Osteocyte (in vitro differentiated cells): ENCODE data around the gene PSMG4. TPM values are rescaled to one million over a fixed set of nuclear protein-coding genes. Genes with fewer than 3 reads are reported as not detected.

Source experiments
- DNase-seq: peaks from one replicate; pipeline ENCODE4 v3.0.0; 2021; ENCODE audit warnings: mixed read lengths; ENCODE audit not compliant: unreplicated experiment; ENCODE audit errors: extremely low spot score
- H3K27ac Mint-ChIP-seq: one replicate; pipeline ENCODE4 v1.8.0; 2021; ENCODE audit warnings: mild to moderate bottlenecking, mixed read lengths; ENCODE audit not compliant: unreplicated experiment
- H3K27me3 Mint-ChIP-seq: one replicate; pipeline ENCODE4 v1.8.0; 2021; ENCODE audit warnings: mixed read lengths; ENCODE audit not compliant: unreplicated experiment
- H3K36me3 Mint-ChIP-seq: one replicate; pipeline ENCODE4 v1.8.0; 2021; ENCODE audit warnings: mixed read lengths; ENCODE audit not compliant: unreplicated experiment
- H3K4me1 Mint-ChIP-seq: one replicate; pipeline ENCODE4 v1.8.0; 2021; ENCODE audit warnings: mixed read lengths; ENCODE audit not compliant: unreplicated experiment
- H3K4me3 Mint-ChIP-seq: one replicate; pipeline ENCODE4 v1.8.0; 2021; ENCODE audit warnings: mild to moderate bottlenecking, moderate library complexity, mixed read lengths; ENCODE audit not compliant: unreplicated experiment
- H3K9me3 Mint-ChIP-seq: one replicate; pipeline ENCODE4 v1.8.0; 2021; ENCODE audit warnings: mixed read lengths; ENCODE audit not compliant: unreplicated experiment
- CTCF ChIP-seq: fragments of 200-600 bp; sonication (generic); IDR thresholded peaks from 2 replicates; pipeline ENCODE4 v1.5.0; 2021; ENCODE audit warnings: antibody characterized with exemption, mild to moderate bottlenecking, moderate library complexity
- total RNA-seq: library from RNA; stranded (reverse); gene quantifications from 2 replicates; pipeline ENCODE4 v1.2.1, GENCODE V29; 2021

The PSMG4 gene
- total RNA-seq, 1 donor from 2014 or later, result 22.0 TPM

GRCh38 chr6:3312604-3313231 lies 54.0 kb downstream of the PSMG4 start:
- no peak for DNase-seq
- Mint-ChIP-seq H3K36me3 (no peaks in the 10 kb centered on the region), H3K4me1 (peaks cover 8% of the 10 kb centered on the region), H3K27me3 (no peaks in the 10 kb centered on the region), H3K9me3 (no peaks in the 10 kb centered on the region), H3K27ac (no peak overlapping the region), H3K4me3 (no peak overlapping the region)
- TF ChIP-seq CTCF, result no peak

GRCh38 chr6:3314176-3314575 lies 55.4 kb downstream of the PSMG4 start:
- no peak for DNase-seq
- H3K4me1 Mint-ChIP-seq, result peaks cover 8% of the 10 kb centered on the region
- TF ChIP-seq CTCF, result no peak
- H3K27me3 Mint-ChIP-seq, result no peaks in the 10 kb centered on the region
- H3K4me3 Mint-ChIP-seq, result no peak overlapping the region
- H3K9me3 Mint-ChIP-seq, result no peaks in the 10 kb centered on the region
- no peaks in the 10 kb centered on the region for H3K36me3 Mint-ChIP-seq
- H3K27ac Mint-ChIP-seq, result no peak overlapping the region

GRCh38 chr6:3314621-3315467 lies 56.1 kb downstream of the PSMG4 start:
- Mint-ChIP-seq H3K27me3 (no peaks in the 10 kb centered on the region), H3K9me3 (no peaks in the 10 kb centered on the region), H3K27ac (no peak overlapping the region), H3K4me3 (no peak overlapping the region), H3K4me1 (peaks cover 10% of the 10 kb centered on the region), H3K36me3 (no peaks in the 10 kb centered on the region)
- no peak for DNase-seq
- no peak for TF ChIP-seq CTCF

- no peak for DNase-seq
- no peak for TF ChIP-seq CTCF
- peaks cover 5% of the 10 kb centered on the region for H3K4me1 Mint-ChIP-seq
- H3K4me3 Mint-ChIP-seq, result no peak overlapping the region
- H3K27me3 Mint-ChIP-seq, result no peaks in the 10 kb centered on the region
- no peak overlapping the region for H3K27ac Mint-ChIP-seq
- H3K36me3 Mint-ChIP-seq, result no peaks in the 10 kb centered on the region
- H3K9me3 Mint-ChIP-seq, result no peaks in the 10 kb centered on the region
Measured at GRCh38 chr6:3315841-3316240, 57.1 kb downstream of the PSMG4 start.

- H3K27ac Mint-ChIP-seq, result no peak overlapping the region
- no peaks in the 10 kb centered on the region for H3K36me3 Mint-ChIP-seq
- no peak for DNase-seq
- no peak for TF ChIP-seq CTCF
- H3K27me3 Mint-ChIP-seq, result no peaks in the 10 kb centered on the region
- H3K4me1 Mint-ChIP-seq, result peaks cover 3% of the 10 kb centered on the region
- H3K4me3 Mint-ChIP-seq, result no peak overlapping the region
- H3K9me3 Mint-ChIP-seq, result no peaks in the 10 kb centered on the region
Measured at GRCh38 chr6:3316331-3316730, 57.6 kb downstream of the PSMG4 start.
